Lower lobe of right lung (tissue), 2 donors: ENCODE data around the gene ATMIN. TPM values are rescaled to one million over a fixed set of nuclear protein-coding genes. Genes with fewer than 3 reads are reported as not detected.
A peak's percentile ranks its signal among the peaks of the same experiment; 100 is the strongest.

Source experiments
- ATAC-seq, 2 donors: fragments of 200-7000 bp; cut with Tn5 transposase; one replicate each; pipeline ENCODE4 v1.9.1; 2020 to 2022; ENCODE audit warnings: mild to moderate bottlenecking in 2 of 2, moderate library complexity in 2 of 2
- DNase-seq: peaks from one replicate; pipeline ENCODE4 v3.0.0-alpha.2; 2020
- H3K27ac ChIP-seq: fragments of 200-600 bp; one replicate; pipeline ENCODE4 v1.8.0; 2022
- H3K27me3 ChIP-seq: fragments of 200-600 bp; one replicate; pipeline ENCODE4 v1.8.0; 2022; ENCODE audit warnings: low read depth
- H3K36me3 ChIP-seq: fragments of 200-600 bp; one replicate; pipeline ENCODE4 v1.8.0; 2022; ENCODE audit warnings: mild to moderate bottlenecking
- H3K4me1 ChIP-seq: fragments of 200-600 bp; one replicate; pipeline ENCODE4 v1.8.0; 2022
- H3K4me3 ChIP-seq: fragments of 200-600 bp; one replicate; pipeline ENCODE4 v1.8.0; 2022; ENCODE audit warnings: mild to moderate bottlenecking
- H3K9me3 ChIP-seq: fragments of 200-600 bp; one replicate; pipeline ENCODE4 v1.8.0; 2022
- CTCF ChIP-seq: fragments of 200-600 bp; IDR thresholded peaks from one replicate; pipeline ENCODE4 v1.8.0; 2022; ENCODE audit warnings: antibody characterized with exemption, mild to moderate bottlenecking
- intact Hi-C: fragments of 100-400 bp; cut with DNase I; formaldehyde crosslinking; loops from one replicate; pipeline ENCODE4 v1.11.0; 2022
- total RNA-seq: library from RNA; stranded (reverse); fragmentation: NEBNext Ultra II Directional; extraction: Animal tissue kit (Norgen Biotek cat#: 25700); gene quantifications from one replicate; pipeline ENCODE4 v1.2.1, GENCODE V29; 2021
- donor health status: DM: no; HTN: yes; CAD: no; lungs with severe emphysema.

Gene ATMIN
- total RNA-seq, 1 donor from 2014 or later, result 29.7 TPM

GRCh38 chr16:81018496-81018895 lies 17.1 kb upstream of the ATMIN start:
- H3K4me1 ChIP-seq, result no peaks in the 10 kb centered on the region
- intact Hi-C loops, result no loop called here
- peaks cover 79% of the 10 kb centered on the region for H3K36me3 ChIP-seq
- no peak for TF ChIP-seq CTCF
- H3K27ac ChIP-seq, result no peak overlapping the region
- H3K4me3 ChIP-seq, result no peak overlapping the region
- H3K9me3 ChIP-seq, result no peaks in the 10 kb centered on the region
- no peak for DNase-seq
- no peak for ATAC-seq
- no peaks in the 10 kb centered on the region for H3K27me3 ChIP-seq

GRCh38 chr16:81026429-81026828 lies 9.2 kb upstream of the ATMIN start:
- Histone ChIP-seq H3K4me3 (no peak overlapping the region), H3K36me3 (peaks cover 17% of the 10 kb centered on the region), H3K27ac (no peak overlapping the region), H3K9me3 (no peaks in the 10 kb centered on the region), H3K27me3 (no peaks in the 10 kb centered on the region), H3K4me1 (no peaks in the 10 kb centered on the region)
- DNase-seq (no peak), ATAC-seq (no peak)
- intact Hi-C loops, result no loop called here
- TF ChIP-seq CTCF, result no peak

- Histone ChIP-seq H3K4me3 (no peak overlapping the region), H3K4me1 (no peaks in the 10 kb centered on the region), H3K27me3 (no peaks in the 10 kb centered on the region), H3K36me3 (no peaks in the 10 kb centered on the region), H3K9me3 (no peaks in the 10 kb centered on the region), H3K27ac (no peak overlapping the region)
- DNase-seq (no peak), ATAC-seq (no peak)
- intact Hi-C loops, result no loop called here
- no peak for TF ChIP-seq CTCF
Observed at GRCh38 chr16:81029930-81030604, 5.6 kb upstream of the ATMIN start.

- no peaks in the 10 kb centered on the region for H3K27me3 ChIP-seq
- DNase-seq, result peak; percentile 65
- intact Hi-C loops, result no loop called here
- H3K4me3 ChIP-seq, result peak overlapping the region; percentile 79
- H3K36me3 ChIP-seq, result peaks cover 3% of the 10 kb centered on the region
- H3K27ac ChIP-seq, result peak overlapping the region; percentile 74
- peak; percentile 44 to 66 for ATAC-seq
- TF ChIP-seq CTCF, result no peak
- no peaks in the 10 kb centered on the region for H3K9me3 ChIP-seq
- peaks cover 35% of the 10 kb centered on the region for H3K4me1 ChIP-seq
Observed at GRCh38 chr16:81035975-81036750, 521 bp downstream of the ATMIN start.

- Histone ChIP-seq H3K9me3 (no peaks in the 10 kb centered on the region), H3K4me3 (peak overlapping the region; percentile 79), H3K36me3 (peaks cover 10% of the 10 kb centered on the region), H3K27me3 (no peaks in the 10 kb centered on the region), H3K27ac (peak overlapping the region; percentile 74), H3K4me1 (peaks cover 35% of the 10 kb centered on the region)
- no peak for TF ChIP-seq CTCF
- ATAC-seq, result no peak
- DNase-seq, result no peak
- intact Hi-C loops, result no loop called here
Observed at GRCh38 chr16:81036751-81037350, 1.2 kb downstream of the ATMIN start.
